ENCODE data around the gene STPG3. TPM values are rescaled to one million over a fixed set of nuclear protein-coding genes. Genes with fewer than 3 reads are reported as not detected.

The STPG3 gene
- total RNA-seq: not detected

- Mint-ChIP-seq H3K27me3 (no peaks in the 10 kb centered on the region), H3K36me3 (ENCODE audit: low read depth) (peaks cover under 1% of the 10 kb centered on the region), H3K4me3 (no peak within 1 kb of the TSS), H3K4me1 (ENCODE audit: low read depth) (peaks cover 4% of the 10 kb centered on the region), H3K27ac (no peak within 1 kb of the TSS), H3K9me3 (no peaks in the 10 kb centered on the region)
- DNase-seq (no peak), ATAC-seq (no peak)
- no peak for TF ChIP-seq CTCF (IDR thresholded peaks at IDR 0.05)
- ChIA-PET POLR2A (interaction anchor here (0.6 to 7.2 kb wide), 2 partner anchors 10 to 88 kb away, joined by 3 to 113 read pairs; partner anchors contain the start of gene TUBB4B), CTCF (no interaction called here)
- intact Hi-C loops (cut with micrococcal nuclease): no loop called here
These were observed at the start of gene STPG3 for GRCh38 chr9:137251194-137251461. TSS of gene STPG3 (plus strand) at chr9:137251286. CDS start at chr9:137251287, 1 bp downstream.

- Mint-ChIP-seq H3K27ac (no peak overlapping the region), H3K4me1 (ENCODE audit: low read depth) (peaks cover 35% of the 10 kb centered on the region), H3K27me3 (no peaks in the 10 kb centered on the region), H3K4me3 (no peak overlapping the region), H3K36me3 (ENCODE audit: low read depth) (peaks cover 12% of the 10 kb centered on the region), H3K9me3 (no peaks in the 10 kb centered on the region)
- no peak for DNase-seq
- ChIA-PET CTCF (interaction anchor here (0.8 to 1.5 kb wide), 2 partner anchors 14 to 34 kb away, joined by 3 to 6 read pairs; partner anchors contain the start of genes ANAPC2 and SSNA1), POLR2A (interaction anchor here (0.9 to 6.0 kb wide), 4 partner anchors 9 to 38 kb away, joined by 3 to 44 read pairs (median 5); a partner anchor contains a TSS)
- TF ChIP-seq CTCF (IDR thresholded peaks at IDR 0.05): no peak
- intact Hi-C loops (cut with micrococcal nuclease): no loop called here
- ATAC-seq: no peak
These were observed 48.1 kb upstream of the STPG3 start for GRCh38 chr9:137202966-137203365.

GRCh38 chr9:137204731-137205125, 46.4 kb upstream of the STPG3 start:
- H3K27me3 Mint-ChIP-seq: no peaks in the 10 kb centered on the region
- H3K9me3 Mint-ChIP-seq: no peaks in the 10 kb centered on the region
- H3K27ac Mint-ChIP-seq: peak overlapping the region; percentile 93
- TF ChIP-seq CTCF (IDR thresholded peaks at IDR 0.05): no peak
- DNase-seq (no peak), ATAC-seq (no peak)
- intact Hi-C loops (cut with micrococcal nuclease): no loop called here
- H3K4me1 Mint-ChIP-seq (ENCODE audit: low read depth): peaks cover 34% of the 10 kb centered on the region
- H3K4me3 Mint-ChIP-seq: peak overlapping the region; percentile 93
- POLR2A ChIA-PET: interaction anchor here (0.8 to 6.0 kb wide), 15 partner anchors 8 to 251 kb away, joined by 3 to 44 read pairs (median 3); partner anchors contain the start of genes CYSRT1 and SSNA1
- CTCF ChIA-PET: interaction anchor here (0.7 to 3.8 kb wide), 5 partner anchors 15 to 158 kb away, joined by 3 to 15 read pairs (median 4); partner anchors contain the start of genes NRARP and SSNA1
- H3K36me3 Mint-ChIP-seq (ENCODE audit: low read depth): peaks cover 20% of the 10 kb centered on the region

- ATAC-seq (peak; percentile 57), DNase-seq (peak; percentile 95)
- ChIA-PET POLR2A (interaction anchor here (0.6 to 6.0 kb wide), 18 partner anchors 9 to 250 kb away, joined by 3 to 44 read pairs (median 3); partner anchors contain the start of genes ANAPC2, CYSRT1, RNF208 and SSNA1), CTCF (interaction anchor here (0.7 to 3.9 kb wide), 5 partner anchors 16 to 159 kb away, joined by 3 to 15 read pairs (median 8); partner anchors contain the start of gene SSNA1)
- Mint-ChIP-seq H3K9me3 (no peaks in the 10 kb centered on the region), H3K36me3 (ENCODE audit: low read depth) (peaks cover 21% of the 10 kb centered on the region), H3K27me3 (no peaks in the 10 kb centered on the region), H3K27ac (peak within 1 kb of the TSS; percentile 93), H3K4me1 (ENCODE audit: low read depth) (peaks cover 34% of the 10 kb centered on the region), H3K4me3 (peak within 1 kb of the TSS; percentile 93)
- intact Hi-C loops (cut with micrococcal nuclease): no loop called here
- no peak for TF ChIP-seq CTCF (IDR thresholded peaks at IDR 0.05)
These were observed 45.7 kb upstream of the STPG3 start, which contains the start of the genes NDOR1 and TMEM203 for GRCh38 chr9:137205126-137206069. TSS of gene NDOR1 (plus strand) at chr9:137205700. CDS start at chr9:137205778, 78 bp downstream. TSS of gene TMEM203 (minus strand) at chr9:137205648. CDS start at chr9:137205414, 234 bp downstream.

All from activated CD8-positive, alpha-beta T cell treated with anti-CD3 and anti-CD28 coated beads for 36 hours (primary cell).